HG03159 (cell line): ENCODE measurements around the gene CABLES1.
A peak's percentile ranks its signal among the peaks of the same experiment; 100 is the strongest.

Experiments
- ATAC-seq: cut with Tn5 transposase; IDR thresholded peaks from one replicate; pipeline ENCODE4 v1.9.1; 2021; ENCODE audit warnings: mild to moderate bottlenecking, moderate library complexity; ENCODE audit not compliant: unreplicated experiment

The CABLES1 gene

GRCh38 chr18:23211146-23211545 is 75.9 kb downstream of the CABLES1 start:
- ATAC-seq: no peak

- ATAC-seq: no peak
Measured at GRCh38 chr18:23212161-23212560, 76.9 kb downstream of the CABLES1 start.

GRCh38 chr18:23213200-23213599 is 77.9 kb downstream of the CABLES1 start:
- ATAC-seq: no peak

- no peak for ATAC-seq
Measured at GRCh38 chr18:23217781-23218180, 82.5 kb downstream of the CABLES1 start.

GRCh38 chr18:23220355-23220754 is 85.1 kb downstream of the CABLES1 start:
- ATAC-seq: no peak

GRCh38 chr18:23223641-23224040 is 88.4 kb downstream of the CABLES1 start:
- ATAC-seq: no peak

GRCh38 chr18:23225503-23225902 is 90.2 kb downstream of the CABLES1 start:
- no peak for ATAC-seq

GRCh38 chr18:23226391-23226790 is 91.1 kb downstream of the CABLES1 start:
- no peak for ATAC-seq

- no peak for ATAC-seq
Measured at GRCh38 chr18:23226930-23227725, 91.8 kb downstream of the CABLES1 start.

GRCh38 chr18:23227726-23228070 is 92.4 kb downstream of the CABLES1 start:
- no peak for ATAC-seq

- peak; percentile 33 for ATAC-seq
Measured at GRCh38 chr18:23228102-23229061, 93.1 kb downstream of the CABLES1 start.

GRCh38 chr18:23229472-23229871 is 94.2 kb downstream of the CABLES1 start:
- no peak for ATAC-seq

- no peak for ATAC-seq
Measured at GRCh38 chr18:23230686-23231085, 95.4 kb downstream of the CABLES1 start.

- ATAC-seq: peak; percentile 83
Measured at GRCh38 chr18:23231340-23232021, 96.2 kb downstream of the CABLES1 start.

- ATAC-seq: no peak
Measured at GRCh38 chr18:23232331-23232730, 97.0 kb downstream of the CABLES1 start.

GRCh38 chr18:23234619-23235018 is 99.3 kb downstream of the CABLES1 start:
- no peak for ATAC-seq

GRCh38 chr18:23235336-23235735 is 100.1 kb downstream of the CABLES1 start:
- no peak for ATAC-seq

GRCh38 chr18:23235860-23236259 is 100.6 kb downstream of the CABLES1 start:
- ATAC-seq: no peak

GRCh38 chr18:23236876-23237468 is 101.7 kb downstream of the CABLES1 start:
- no peak for ATAC-seq

GRCh38 chr18:23237524-23238151 is 102.4 kb downstream of the CABLES1 start:
- ATAC-seq: peak; percentile 51
